Esophagus muscularis mucosa (tissue), 2 donors: ENCODE data around the gene CLDN4.

Experiments used
- EP300 ChIP-seq: sonication (generic); formaldehyde crosslinking; IDR thresholded peaks from one replicate; pipeline ENCODE4 v1.6.1; 2017; ENCODE audit warnings: antibody characterized with exemption
- POLR2A ChIP-seq: fragments of 450-650 bp; IDR thresholded peaks from one replicate; pipeline ENCODE4 v1.6.1; 2017; ENCODE audit warnings: antibody characterized with exemption, moderate library complexity, mild to moderate bottlenecking, low read depth

DNA sequence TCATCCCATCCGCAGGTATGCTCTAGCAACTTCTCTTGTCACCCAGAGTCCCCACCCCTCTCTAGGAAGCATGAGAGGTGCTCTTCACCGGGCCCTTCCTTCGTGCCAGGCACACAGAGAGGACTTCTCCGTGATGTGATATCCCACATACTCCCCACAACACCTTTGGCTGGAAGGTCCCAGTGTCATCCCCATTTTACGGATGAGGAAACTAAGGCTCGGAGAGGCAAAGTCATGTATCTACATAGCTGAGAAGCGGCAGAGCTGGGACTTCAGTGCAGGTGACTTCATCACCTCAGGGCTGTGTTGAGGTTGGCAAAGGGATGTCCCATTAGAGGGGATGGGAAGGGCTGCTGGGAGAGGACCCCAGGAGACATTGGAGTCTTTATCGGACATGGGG is 45.6 kb downstream of the CLDN4 start:
- TF ChIP-seq POLR2A: no peak
- TF ChIP-seq EP300: no peak
